Ovary (tissue), 3 donors: Measurements from ENCODE around the gene TMEM214.

Source experiments
- CTCF ChIP-seq, 3 donors: fragments of 450-650 bp in 2 of 3; fragments of 200-600 bp in 1 of 3; IDR thresholded peaks; one replicate each; pipeline versions ENCODE4 v1.5.1 to v1.8.0; 2016 to 2022; ENCODE audit warnings: antibody characterized with exemption in 3 of 3, mild to moderate bottlenecking in 1 of 3
- EP300 ChIP-seq: sonication (generic); formaldehyde crosslinking; IDR thresholded peaks from one replicate; pipeline ENCODE4 v1.6.1; 2017; ENCODE audit warnings: antibody characterized with exemption
- POLR2A ChIP-seq: fragments of 450-650 bp; IDR thresholded peaks from one replicate; pipeline ENCODE4 v1.6.1; 2017; ENCODE audit warnings: antibody characterized with exemption, mild to moderate bottlenecking, moderate library complexity
- donor health status: DM: no; HTN: no; CAD: no.

- TF ChIP-seq POLR2A (no peak), CTCF (IDR thresholded peaks at IDR 0.05) (no peak), EP300 (no peak)
These were observed 7.5 kb downstream of the TMEM214 start for GRCh38 chr2:27040282-27040681.
